DMS153 treated with DMSO at 0.1 percent for 48 hours (cell line): Measurements from ENCODE around the gene C19orf67.

Source experiments
- DNase-seq: peaks from one replicate; lab custom pipeline; 2025; ENCODE audit not compliant: unreplicated experiment; lab: John Stamatoyannopoulos, UW

The C19orf67 gene

DNA sequence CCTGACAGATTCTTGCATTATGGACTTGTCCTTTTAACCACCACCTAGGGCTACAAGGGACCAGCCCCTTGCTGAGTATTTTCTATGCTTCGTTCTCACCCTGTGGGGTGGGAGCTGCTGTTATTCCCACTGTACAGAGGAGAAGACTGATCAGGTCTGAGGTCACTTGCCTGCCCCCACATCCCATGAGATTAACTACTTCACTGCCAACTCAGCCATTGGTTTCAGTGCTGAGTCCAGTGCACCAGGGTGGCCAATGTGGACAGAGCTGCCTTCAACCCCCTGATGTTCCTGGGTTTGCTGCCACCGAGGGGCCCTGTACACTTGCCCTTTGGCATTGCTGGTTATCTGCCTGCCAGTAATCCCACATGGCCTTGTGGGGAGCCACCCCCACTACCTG is 25.1 kb upstream of the C19orf67 start:
- DNase-seq, result no peak

DNA sequence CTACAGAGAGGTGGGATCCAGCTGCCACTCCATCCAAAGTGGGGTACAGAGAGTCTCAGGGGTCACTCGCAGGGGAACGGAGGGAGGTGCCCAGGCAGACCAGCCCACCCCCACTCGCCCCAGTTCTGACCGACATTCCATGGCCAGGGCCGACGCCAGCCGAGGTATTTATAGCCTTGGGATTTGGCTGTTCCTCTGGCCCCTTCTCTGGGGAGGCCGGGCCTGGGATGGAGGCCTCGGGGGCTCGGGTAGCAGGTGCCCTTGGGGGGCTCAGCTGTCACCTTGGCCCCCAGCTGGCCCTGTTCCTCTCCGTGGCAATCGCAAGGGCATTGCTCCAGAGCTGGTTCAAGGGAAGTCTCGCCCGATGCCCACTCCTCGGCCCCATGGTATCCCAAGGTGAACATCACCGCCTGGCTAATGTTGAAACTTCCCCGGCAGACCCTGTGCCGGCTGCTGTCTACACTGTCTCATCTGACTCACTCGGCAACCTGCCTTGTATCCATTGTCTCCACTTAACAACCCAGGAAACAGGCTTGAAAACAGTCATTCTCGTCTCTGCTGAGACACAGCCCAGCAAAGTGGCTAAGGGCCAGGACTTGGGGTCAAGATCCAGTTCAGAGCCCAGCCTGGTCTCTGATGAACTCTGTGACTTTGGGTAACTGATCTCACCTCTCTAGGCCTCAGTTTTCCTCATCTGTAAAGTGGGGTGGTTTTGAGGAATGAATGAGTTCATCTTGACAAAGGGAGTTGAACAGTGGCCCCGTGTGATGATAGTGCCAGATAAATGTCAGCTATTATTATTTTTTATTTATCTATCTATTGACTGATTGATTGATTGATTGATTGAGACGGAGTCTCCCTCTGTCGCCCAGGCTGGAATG is 22.2 kb upstream of the C19orf67 start:
- DNase-seq, result no peak

DNA sequence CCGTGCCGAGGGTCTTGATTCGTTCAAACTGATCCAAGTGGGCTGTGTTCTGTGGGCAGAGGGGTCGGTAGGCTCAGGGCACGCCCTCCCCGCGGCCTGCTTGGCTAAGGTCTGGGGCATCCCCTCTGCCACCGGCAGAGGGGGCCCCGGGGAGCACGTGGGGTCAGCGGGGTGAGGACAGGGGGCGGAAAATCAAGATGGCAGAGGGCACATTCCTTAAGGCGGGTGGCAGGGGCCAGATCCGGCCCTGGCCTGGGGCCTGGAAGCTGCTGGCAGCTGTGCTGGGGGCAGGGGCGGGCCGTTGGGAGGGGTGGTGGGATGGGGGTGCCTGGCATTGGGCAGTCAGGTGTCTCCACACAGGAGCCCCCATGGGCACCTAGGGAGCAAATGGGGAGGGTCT is 21.3 kb upstream of the C19orf67 start:
- DNase-seq, result no peak

DNA sequence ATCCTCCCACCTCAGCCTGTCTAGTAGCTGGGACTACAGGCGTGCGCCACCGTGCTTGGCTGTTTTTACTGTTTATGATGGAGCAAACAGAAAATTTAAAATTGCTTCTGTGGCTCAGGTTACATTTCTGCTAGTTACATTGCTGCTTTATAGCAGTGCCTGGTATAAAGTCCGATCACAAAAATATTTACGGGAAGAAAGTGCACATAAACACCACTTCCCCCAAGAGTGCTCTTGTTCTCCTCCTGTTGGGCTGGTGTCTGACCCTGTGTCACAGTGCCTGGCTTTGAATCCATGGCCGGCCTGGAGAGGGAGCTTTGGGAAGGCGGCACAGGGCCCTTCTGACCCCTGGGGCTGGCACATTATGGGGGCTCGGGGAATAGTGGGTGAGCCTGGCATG is 20.1 kb upstream of the C19orf67 start:
- no peak for DNase-seq

DNA sequence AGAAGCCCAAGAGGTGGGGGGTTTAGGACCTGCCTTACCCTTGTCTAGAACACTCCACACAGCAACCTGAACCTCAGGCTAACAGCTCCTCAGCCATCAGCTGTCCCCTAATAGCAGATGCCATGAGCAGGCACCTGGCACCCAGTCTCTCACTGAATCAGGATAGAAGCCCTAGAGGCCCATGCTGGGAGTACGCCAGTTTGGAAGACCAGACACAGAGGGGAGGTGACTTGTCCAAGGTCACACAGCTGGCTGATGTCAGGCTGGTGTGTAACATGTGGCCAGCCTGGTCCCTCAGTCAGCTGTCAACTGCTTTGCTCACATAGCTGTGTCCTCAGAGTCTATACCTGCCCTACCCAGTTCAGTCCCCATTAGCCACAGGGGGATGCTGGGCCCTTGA is 17.7 kb upstream of the C19orf67 start:
- no peak for DNase-seq

DNA sequence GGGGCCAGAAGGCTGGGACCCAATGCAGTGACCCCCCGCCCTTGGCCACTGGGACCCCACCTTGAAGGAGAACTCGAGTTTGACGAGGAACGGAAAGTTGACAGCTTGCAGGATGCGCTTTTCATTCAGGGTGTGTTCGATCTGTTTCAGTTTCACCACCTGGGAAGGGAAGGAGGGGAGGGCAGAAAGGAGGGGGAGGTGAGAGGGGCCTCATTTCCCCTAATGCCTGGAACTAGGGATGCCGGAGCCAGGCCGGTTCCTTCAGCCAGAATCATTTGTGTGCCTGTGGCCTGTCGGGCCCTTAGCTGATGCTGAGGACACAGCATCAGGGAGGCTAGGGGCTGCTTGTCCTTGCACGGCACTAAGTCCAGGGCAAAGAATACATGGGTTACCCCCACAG is 17.2 kb upstream of the C19orf67 start:
- no peak for DNase-seq

DNA sequence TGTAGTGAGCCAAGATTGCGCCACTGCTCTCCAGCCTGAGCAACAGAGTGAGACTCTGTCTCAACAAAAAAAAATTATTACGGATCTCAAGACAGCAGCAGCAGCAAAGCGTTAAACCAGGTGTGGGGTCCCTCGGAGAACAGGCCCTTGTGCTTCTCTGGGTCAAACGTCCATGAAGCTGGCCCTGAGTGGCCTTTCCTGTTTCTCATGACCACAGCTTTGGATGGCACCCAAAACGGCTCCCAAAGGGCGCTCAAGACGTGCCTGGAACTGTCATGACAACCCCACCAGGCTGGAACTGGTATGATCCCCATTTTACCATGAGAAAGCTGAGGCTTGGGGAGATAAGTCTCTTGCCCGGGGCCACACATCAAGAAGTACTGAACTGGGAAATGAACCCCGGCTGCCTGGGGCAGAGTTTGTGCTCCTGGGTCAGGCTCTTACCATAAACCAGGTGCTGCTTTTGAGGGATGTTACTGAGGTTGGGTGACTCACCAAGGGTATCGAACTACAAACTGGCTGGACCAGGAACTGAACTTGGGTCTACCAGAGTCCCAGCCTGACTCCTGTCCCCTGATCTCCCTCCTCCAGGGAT is 16.6 kb upstream of the C19orf67 start:
- DNase-seq, result no peak

DNA sequence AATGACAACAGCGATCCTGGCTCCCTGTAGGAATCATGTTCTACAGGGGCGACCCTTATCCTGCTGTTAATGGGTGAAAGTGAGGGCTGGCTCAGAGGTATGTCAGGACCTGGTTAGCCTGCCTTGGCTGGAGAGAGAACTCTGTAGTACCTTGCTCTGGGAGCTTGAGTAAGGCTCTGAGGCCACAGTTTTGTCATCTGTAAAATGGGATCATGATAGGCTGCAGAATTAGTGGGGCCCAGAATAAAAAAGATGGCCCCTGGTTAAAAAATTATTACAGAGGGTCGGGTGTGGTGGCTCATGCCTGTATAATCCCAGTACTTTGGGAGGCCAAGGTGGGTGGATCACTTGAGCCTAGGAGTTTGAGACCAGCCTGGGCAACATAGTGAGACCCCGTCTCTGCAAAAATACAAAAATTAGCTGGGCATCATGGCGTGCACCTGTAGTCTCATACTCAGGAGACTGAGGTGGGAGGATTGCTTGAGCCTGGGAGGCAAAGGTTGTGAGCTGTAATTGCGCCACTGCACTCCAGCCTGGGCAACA is 15.5 kb upstream of the C19orf67 start:
- DNase-seq, result no peak

DNA sequence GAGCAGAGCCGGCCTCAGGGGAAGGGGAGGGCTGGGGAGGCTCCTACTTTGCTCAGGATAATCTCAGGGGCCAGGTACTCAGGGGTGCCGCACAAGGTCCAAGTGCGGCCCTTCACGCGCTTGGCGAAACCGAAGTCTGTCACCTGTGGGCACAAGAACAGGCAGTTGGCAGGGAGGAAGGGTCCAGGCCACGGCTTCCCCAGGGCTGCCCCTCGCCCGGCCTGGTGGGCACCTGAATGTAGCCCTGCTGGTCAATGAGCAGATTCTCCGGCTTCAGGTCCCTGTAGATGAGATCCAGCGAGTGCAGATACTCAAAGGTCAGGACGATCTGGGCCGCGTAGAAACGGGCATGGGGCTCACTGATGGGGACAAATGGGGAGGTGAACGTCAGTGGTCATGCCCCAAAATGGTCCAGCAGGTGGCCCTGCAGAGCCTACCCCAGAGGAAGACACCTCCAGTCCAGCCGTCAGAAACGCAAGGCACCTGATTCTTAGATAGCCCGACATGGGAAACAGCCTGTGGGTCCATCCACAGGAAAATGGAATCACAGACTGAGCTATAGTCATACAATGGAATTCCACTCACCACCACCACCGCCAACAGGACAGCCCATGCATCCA is 12.1 kb upstream of the C19orf67 start:
- no peak for DNase-seq

DNA sequence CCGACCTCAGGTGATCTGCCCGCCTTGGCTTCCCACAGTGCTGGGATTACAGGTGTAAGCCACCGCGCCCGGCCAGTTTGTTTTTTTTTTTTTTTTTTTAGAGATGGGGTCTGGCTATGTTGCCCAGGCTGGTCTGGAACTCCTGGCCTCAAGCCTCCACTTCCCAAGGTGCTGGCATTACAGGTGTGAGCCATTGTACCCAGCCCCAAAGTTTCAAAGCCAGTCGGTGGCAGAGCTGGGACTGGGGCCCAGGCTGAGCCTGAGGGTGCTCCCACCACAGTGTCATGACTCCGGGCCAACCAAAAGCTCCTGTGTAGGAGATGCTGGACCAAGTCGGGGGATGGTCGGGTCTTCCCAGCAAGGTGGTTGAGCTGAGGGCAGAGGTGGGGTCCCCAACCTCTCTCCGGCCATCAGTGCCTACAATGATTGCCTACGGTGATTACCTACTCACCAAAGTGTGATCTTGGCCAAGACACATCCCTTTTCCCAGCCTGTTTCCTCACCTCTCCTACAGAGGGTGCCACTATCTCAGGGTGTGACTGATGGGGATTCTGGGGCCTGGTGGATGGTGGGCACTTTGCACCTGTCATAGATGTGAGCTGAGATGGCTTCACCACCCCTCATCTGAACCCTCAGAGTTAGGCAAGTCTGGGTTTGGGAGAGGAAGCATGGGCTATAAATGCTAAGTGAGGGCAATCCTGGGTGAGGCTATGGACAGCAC is 10.8 kb upstream of the C19orf67 start:
- DNase-seq, result no peak

DNA sequence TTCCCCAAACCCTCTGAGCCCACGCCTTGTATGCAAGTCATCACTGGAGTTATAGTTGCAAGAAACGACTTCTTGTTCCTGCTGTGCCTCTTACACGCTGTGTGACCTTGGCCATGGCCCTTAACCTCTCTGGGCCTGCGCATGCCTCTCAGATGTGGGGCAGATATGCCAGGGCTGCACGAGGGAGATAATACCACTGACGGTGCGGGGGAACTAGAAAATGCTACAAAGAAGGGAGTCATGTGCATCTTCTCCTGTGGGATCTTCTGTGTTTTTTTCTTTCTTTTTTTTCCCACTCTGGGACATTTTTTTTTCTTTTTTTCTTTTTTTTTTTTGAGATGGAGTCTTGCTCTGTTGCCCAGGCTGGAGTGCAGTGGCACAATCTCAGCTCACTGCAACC is 9.3 kb upstream of the C19orf67 start:
- no peak for DNase-seq

DNA sequence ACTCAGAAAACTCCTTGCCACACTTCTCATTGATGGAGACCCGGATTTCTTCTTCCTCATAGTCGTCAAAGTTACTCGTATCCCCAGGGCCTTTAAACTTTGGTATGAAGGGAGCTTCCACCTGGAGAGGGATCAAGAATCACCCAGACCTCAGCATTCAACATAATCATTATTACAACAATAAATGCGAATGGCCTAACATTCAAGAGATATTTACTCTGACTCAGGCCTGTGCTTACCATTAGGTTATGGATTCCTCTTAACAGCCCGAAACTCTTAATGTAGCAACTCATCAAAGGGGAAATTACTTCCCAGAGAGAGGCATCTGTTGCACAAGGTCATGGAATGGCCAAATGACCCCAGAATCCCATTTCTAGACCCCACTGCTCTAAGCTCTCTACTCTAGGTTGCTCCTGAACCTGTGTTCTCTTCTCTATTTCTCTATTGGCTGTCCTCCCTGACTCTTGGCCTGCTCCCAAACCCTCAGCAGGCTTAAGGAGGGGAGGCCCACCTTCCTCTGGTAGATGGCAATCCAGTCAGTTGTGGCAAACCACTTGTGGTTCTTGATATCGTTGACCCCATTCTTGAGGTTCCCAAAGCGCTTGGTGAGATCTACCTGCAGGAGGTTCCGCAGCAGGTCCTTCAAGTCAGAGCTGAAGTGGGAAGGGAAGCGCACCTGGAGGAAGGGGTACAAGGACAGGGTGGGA is 7.7 kb upstream of the C19orf67 start:
- no peak for DNase-seq

DNA sequence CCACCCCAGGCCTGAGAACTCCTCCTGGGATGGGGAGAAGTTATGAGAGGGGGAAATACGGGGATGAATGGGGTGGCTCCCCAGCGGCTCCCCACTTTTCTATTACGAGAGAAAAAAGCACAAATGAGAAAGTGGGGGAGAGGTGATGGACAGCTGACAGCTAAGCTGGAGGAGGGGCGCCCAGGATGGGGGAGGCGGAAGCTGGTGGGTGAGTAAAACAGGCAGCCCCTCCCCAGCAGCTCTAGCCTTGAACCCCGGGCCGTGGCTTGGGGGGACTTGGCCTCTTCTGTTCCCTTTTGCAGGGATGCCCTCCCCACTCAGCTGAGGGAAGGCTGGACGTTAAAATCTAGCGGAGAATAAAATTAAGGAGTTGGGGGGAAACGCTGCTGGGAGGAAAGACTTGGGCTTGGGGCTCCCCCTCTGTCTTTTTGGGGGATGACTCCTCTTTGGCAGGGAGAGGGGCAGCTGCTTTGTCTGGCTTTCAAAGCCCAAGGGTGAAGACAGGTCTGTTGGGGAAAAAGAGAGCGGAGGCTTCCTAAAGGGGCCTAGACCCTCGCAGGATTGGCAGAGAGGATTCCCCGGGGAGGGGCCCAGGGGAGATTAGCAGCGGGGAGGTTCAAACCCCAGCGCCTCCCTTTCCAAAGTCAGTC is 6.4 kb upstream of the C19orf67 start:
- DNase-seq, result no peak

DNA sequence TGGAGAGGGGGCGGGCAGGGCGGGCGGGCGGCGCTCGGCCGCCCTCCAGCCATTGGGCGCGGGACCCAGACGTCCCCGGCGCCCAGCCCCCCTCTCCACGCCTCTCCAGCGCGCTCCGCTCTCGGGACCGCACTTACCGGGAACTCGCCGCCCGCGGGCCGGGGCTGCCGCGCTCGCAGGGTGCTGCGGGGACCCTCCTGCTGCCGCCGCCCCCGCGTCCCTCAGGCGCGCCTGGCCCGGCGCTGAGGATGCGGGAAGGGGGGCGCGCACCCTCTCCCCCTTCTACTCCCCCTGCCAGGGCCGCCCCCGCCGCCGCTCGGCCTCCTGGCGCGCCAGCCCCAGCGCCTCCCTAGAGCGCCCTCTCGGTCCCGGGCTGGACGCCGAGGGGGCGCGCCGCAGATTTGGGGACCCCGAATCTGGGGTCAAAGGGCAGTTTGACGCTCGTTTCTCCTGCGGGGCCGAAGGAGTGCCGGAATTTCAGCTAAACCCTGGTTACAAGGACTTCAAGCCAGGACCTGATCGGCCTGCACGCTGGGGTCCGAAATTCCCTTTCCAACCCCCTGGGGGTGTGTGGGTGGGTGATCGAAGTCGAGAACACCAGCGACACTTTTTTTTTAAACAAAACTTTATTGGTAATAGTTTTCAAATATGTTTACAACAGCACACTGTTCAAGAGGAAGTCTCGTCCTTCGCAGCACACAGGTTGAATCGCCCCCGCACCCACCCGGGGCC is 5.7 kb upstream of the C19orf67 start:
- DNase-seq, result peak; percentile 36

DNA sequence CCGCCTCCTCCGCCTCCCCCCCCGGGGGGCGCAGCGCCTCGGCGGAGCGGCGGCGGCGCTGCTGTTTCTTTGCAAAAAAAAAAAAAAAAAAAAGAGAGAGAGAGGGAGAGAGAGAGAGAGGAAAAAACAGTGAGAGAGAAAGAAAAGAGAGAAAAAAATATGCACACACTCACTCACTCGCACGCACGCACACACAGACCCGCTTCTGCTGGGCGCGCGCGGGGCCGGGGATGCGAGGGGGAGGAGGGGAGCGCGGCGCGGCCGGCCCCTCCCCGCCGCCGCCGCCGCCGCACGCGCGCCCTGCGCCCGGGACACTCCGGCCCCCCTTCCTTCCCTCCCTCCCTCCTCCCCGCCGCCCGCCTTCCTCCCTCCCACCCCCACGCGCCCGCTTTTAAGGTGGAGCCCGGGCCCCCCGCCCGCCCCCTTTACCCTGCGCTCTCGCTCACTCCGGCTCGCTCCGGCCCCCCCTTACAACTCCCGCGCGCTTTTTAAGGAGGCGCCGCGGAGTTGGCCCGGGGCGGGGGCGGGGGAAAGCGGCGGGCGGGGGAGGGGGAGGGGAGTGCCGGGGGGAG is 5.0 kb upstream of the C19orf67 start, which contains the start of gene SAMD1:
Gene SAMD1, minus strand, starts transcription at position 243 of the 572 bp plus-strand sequence.
- DNase-seq, result no peak

DNA sequence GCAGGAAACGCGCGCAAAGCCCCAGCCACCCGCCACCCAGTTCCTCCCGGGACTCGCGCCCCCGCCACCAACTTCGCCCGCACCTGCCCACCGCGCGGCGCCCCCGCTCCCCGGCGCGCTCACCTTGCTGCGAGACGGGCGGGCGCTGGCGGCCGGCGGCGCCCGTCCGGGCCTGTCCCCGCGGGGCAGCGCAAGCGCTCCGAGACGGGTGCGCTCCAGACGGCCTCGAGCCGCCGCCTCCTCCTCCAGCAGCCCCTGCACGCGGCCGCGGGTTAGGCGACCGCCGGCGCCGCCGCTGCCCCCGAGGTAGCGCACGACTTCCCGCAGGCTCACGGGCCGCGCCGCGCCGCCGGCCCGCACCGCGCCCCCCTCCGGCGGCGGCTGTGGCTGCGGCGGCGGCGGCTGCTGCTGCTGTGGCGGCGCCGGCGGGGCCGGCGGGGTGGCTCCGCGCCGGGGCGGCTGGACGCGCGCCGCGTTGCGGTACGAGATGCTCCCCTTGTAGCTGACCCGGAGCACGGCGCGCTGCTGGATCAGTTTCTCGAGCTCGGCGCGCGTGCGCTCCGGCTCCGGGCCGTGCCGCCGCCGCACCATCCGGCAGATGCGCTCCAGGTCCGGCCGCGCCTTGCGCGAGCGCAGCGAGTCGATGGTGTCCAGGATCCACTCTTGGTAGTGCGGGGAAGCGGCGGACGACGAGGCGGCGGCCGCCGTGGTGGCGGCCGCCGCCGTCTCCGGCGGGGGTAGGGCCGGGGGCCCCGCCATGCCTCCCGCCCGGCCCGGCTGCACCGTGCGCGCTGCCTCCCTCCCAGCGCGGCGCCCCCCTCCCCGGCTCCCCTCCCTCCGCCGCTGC is 4.3 kb upstream of the C19orf67 start:
- DNase-seq, result peak; percentile 35

DNA sequence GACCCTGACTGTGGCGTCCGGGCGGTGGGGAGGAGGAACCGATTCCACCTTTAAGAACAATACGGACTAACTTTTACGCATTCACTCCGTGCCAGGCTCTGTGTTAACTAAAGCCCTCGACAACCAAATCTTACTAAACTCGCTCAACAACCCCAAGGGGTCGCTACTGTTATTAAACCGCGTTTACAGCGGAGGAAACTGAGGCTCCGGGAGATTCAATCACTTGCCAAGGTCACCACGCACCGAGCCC is 3.8 kb upstream of the C19orf67 start:
- no peak for DNase-seq

DNA sequence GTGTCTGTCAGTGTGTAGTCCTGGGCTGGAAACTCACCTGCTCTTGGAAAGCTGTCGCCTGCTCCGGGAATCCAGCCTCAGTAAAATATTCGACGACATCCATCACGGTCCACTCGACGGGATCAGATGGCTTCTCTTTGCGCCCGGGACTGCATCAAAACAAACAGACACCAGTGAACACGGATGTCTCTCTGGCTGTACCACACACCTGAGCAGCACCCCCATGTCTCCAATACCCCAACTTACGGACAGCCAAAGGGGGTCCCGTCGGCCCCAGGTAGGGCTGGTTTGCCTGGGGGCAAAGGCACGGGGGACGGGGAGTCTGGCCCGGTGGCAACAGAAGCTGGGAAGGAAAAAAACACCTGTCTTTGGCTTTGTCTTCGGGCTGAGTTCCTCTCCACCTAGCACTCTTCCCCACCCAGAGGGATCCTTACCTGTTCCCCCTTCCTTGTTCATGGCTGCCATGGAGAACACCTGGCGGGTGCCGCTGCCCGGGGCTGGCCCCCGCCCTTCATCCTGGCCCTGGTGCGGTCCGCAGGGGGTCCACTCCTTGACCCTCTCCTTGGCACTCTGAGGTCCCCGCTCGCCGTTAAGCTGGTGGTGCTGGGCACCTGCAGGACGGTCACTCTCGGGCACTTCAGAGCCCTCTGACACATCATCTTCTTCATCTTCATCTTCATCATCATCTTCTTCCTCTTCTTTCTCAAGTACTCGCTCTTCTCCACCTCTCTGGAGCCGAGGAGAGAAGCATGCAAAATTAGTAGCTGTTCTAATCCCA is 3.2 kb upstream of the C19orf67 start:
- no peak for DNase-seq
